Type B pancreatic cell (in vitro differentiated cells): Measurements from ENCODE around the gene IL1RAPL1. TPM values are rescaled to one million over a fixed set of nuclear protein-coding genes. Genes with fewer than 3 reads are reported as not detected.

Experiments
- DNase-seq: peaks from one replicate; pipeline ENCODE4 v3.0.0; 2021; ENCODE audit warnings: mixed read lengths; ENCODE audit not compliant: unreplicated experiment; ENCODE audit errors: extremely low spot score
- H3K27ac Mint-ChIP-seq: 2 replicates; pipeline ENCODE4 v1.8.0; 2021; ENCODE audit warnings: mild to moderate bottlenecking, mixed read lengths
- H3K27me3 Mint-ChIP-seq: 2 replicates; pipeline ENCODE4 v1.8.0; 2021; ENCODE audit warnings: mixed read lengths
- H3K36me3 Mint-ChIP-seq: 2 replicates; pipeline ENCODE4 v1.8.0; 2021; ENCODE audit warnings: mixed read lengths
- H3K4me1 Mint-ChIP-seq: one replicate; pipeline ENCODE4 v1.8.0; 2021; ENCODE audit warnings: mixed read lengths; ENCODE audit not compliant: unreplicated experiment
- H3K4me3 Mint-ChIP-seq: 2 replicates; pipeline ENCODE4 v1.8.0; 2021; ENCODE audit warnings: mild to moderate bottlenecking, mixed read lengths
- H3K9me3 Mint-ChIP-seq: 2 replicates; pipeline ENCODE4 v1.8.0; 2021; ENCODE audit warnings: mixed read lengths
- long read RNA-seq: library from polyadenylated mRNA; unstranded; transcript quantifications from one replicate; pipeline ENCODE4 v2.0.0, GENCODE V29; 2020
- total RNA-seq: library from RNA; stranded (reverse); gene quantifications from 2 replicates; pipeline ENCODE4 v1.2.1, GENCODE V29; 2021; ENCODE audit warnings: low replicate concordance
- TF ChIP-seq, protein P1 (sequence below): fragments of 200-600 bp; sonication (generic); conservative IDR thresholded peaks from 2 replicates; pipeline ENCODE4 v1.5.0; 2021; ENCODE audit warnings: antibody characterized with exemption, mild to moderate bottlenecking

Gene IL1RAPL1
- total RNA-seq: 0.48 and 2.6 TPM in 2 replicates
- long read RNA-seq, partial matches to known transcripts: 1 of 2 reads
- long read RNA-seq, other reads (novel, unspliced or antisense): 1 of 2 reads

DNA sequence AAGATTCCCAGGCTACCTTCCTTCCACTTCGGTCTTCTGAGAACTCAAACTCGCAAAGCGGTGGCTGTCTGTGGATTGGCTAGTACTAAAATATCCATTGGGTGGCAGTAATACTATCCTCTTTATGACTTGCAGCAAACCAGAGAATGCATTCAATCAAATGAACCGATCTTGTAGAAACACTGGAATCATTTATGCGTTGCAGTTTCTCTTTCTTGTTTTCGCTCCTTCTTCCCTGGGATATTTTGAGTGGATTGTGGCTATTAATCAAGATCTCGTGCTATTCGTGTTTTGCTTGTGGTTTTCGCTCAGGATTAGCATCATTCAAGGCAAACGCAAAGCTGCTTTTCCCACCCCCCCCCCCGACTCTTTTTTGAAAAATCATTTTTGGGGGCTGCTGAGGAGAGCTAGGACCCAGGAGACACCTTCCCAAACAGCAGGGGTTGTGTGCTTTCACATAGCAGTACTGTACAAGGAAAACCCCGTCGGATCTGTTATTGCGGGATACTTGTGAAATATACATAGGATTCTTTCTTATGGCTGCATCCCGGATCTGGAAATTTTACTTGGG is at the start of gene IL1RAPL1:
TSS of gene IL1RAPL1 (plus strand) at position 466 of the 571 bp plus-strand sequence.
- Mint-ChIP-seq H3K36me3 (no peaks in the 10 kb centered on the region), H3K4me3 (no peak within 1 kb of the TSS), H3K9me3 (no peaks in the 10 kb centered on the region), H3K27me3 (peaks cover 30% of the 10 kb centered on the region), H3K4me1 (peaks cover 17% of the 10 kb centered on the region), H3K27ac (no peak within 1 kb of the TSS)
- TF ChIP-seq, protein P1, sequence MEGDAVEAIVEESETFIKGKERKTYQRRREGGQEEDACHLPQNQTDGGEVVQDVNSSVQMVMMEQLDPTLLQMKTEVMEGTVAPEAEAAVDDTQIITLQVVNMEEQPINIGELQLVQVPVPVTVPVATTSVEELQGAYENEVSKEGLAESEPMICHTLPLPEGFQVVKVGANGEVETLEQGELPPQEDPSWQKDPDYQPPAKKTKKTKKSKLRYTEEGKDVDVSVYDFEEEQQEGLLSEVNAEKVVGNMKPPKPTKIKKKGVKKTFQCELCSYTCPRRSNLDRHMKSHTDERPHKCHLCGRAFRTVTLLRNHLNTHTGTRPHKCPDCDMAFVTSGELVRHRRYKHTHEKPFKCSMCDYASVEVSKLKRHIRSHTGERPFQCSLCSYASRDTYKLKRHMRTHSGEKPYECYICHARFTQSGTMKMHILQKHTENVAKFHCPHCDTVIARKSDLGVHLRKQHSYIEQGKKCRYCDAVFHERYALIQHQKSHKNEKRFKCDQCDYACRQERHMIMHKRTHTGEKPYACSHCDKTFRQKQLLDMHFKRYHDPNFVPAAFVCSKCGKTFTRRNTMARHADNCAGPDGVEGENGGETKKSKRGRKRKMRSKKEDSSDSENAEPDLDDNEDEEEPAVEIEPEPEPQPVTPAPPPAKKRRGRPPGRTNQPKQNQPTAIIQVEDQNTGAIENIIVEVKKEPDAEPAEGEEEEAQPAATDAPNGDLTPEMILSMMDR: peak; percentile 48
- no peak for DNase-seq

DNA sequence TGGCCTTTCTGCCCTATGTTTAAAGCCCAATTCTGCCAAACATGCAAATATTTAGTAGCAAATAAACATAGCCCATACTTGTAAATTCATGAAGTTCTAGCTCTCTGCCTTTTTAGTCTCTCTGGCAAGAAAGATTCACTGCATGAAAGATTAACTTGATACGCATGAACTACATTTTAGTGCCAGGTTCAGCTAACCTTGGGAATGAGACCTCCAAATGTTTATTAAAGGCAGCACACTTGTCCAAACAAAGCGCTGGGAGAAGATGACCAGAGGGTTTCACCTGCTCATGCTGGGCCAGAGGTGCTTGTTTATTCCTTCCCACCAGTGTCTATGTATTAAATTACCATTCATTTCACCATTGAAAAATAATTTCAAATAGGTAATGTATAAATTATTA is 44.5 kb upstream of the IL1RAPL1 start:
- Mint-ChIP-seq H3K9me3 (no peaks in the 10 kb centered on the region), H3K27me3 (no peaks in the 10 kb centered on the region), H3K4me1 (no peaks in the 10 kb centered on the region), H3K4me3 (no peak overlapping the region), H3K36me3 (no peaks in the 10 kb centered on the region), H3K27ac (no peak overlapping the region)
- TF ChIP-seq, protein P1: no peak
- no peak for DNase-seq

GRCh38 chrX:28549838-28550237 is 37.4 kb upstream of the IL1RAPL1 start:
- TF ChIP-seq, protein P1: no peak
- Mint-ChIP-seq H3K4me1 (no peaks in the 10 kb centered on the region), H3K9me3 (no peaks in the 10 kb centered on the region), H3K36me3 (no peaks in the 10 kb centered on the region), H3K27ac (no peak overlapping the region), H3K4me3 (no peak overlapping the region), H3K27me3 (no peaks in the 10 kb centered on the region)
- no peak for DNase-seq

DNA sequence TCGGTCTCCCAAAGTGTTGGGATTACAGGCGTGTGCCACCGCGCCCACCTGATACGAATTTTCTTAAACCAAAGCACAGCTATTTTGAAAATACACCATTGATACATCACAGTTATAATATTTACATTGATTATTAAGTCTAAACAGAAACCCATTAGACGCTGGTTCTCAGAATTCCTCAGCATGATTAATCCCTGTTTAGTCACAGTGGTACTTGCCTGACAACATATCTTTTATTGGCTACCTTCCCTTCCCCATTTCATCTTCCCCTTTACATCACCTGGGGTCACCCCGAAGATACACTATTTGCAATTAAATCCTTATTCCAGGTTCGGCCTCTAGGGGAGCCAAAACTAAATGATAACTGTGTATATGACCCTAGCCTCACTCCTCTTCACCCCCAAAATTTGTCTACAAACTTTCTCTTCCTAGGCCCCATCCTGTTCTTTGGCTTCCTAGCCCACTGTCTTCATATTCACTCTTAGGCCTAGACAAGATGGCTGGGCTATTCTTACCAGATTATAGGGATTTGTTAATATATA is 36.8 kb upstream of the IL1RAPL1 start:
- Mint-ChIP-seq H3K9me3 (no peaks in the 10 kb centered on the region), H3K4me1 (no peaks in the 10 kb centered on the region), H3K36me3 (no peaks in the 10 kb centered on the region), H3K27ac (no peak overlapping the region), H3K4me3 (no peak overlapping the region), H3K27me3 (no peaks in the 10 kb centered on the region)
- no peak for DNase-seq
- TF ChIP-seq, protein P1: peak; percentile 49

GRCh38 chrX:28552322-28552721 is 34.9 kb upstream of the IL1RAPL1 start:
- H3K4me3 Mint-ChIP-seq: no peak overlapping the region
- H3K27me3 Mint-ChIP-seq: no peaks in the 10 kb centered on the region
- H3K9me3 Mint-ChIP-seq: peaks cover 4% of the 10 kb centered on the region
- no peaks in the 10 kb centered on the region for H3K36me3 Mint-ChIP-seq
- H3K4me1 Mint-ChIP-seq: no peaks in the 10 kb centered on the region
- no peak overlapping the region for H3K27ac Mint-ChIP-seq
- no peak for DNase-seq
- TF ChIP-seq, protein P1: no peak
